Hepatocyte (in vitro differentiated cells): Measurements from ENCODE around the gene HOXD9. TPM values are rescaled to one million over a fixed set of nuclear protein-coding genes. Genes with fewer than 3 reads are reported as not detected.

ENCODE experiments used
- DNase-seq: peaks from one replicate; pipeline ENCODE4 v3.0.0-alpha.2; 2016; ENCODE audit warnings: low spot score
- H2AFZ ChIP-seq: fragments of 200-600 bp; sonication (generic); 2 replicates; pipeline ENCODE4 v1.6.0; 2016; ENCODE audit warnings: antibody characterized with exemption, mild to moderate bottlenecking
- H3K27ac ChIP-seq: fragments of 200-600 bp; sonication (generic); 2 replicates; pipeline ENCODE4 v1.5.1; 2016; ENCODE audit warnings: mild to moderate bottlenecking
- H3K27me3 ChIP-seq: fragments of 200-600 bp; sonication (generic); 2 replicates; pipeline ENCODE4 v1.6.1; 2016
- H3K36me3 ChIP-seq: fragments of 200-600 bp; sonication (generic); replicated peaks from 2 replicates; pipeline ENCODE4 v1.5.1; 2016; ENCODE audit warnings: low read depth; ENCODE audit not compliant: insufficient read depth
- H3K4me1 ChIP-seq: fragments of 200-600 bp; sonication (generic); 2 replicates; pipeline ENCODE4 v1.5.1; 2016; ENCODE audit warnings: mild to moderate bottlenecking, moderate library complexity; ENCODE audit not compliant: insufficient read depth
- H3K4me2 ChIP-seq: fragments of 200-600 bp; sonication (generic); 2 replicates; pipeline ENCODE4 v1.6.0; 2016
- H3K4me3 ChIP-seq: fragments of 200-600 bp; sonication (generic); 2 replicates; pipeline ENCODE4 v1.5.1; 2016; ENCODE audit warnings: mild to moderate bottlenecking
- H3K79me2 ChIP-seq: fragments of 200-600 bp; sonication (generic); 2 replicates; pipeline ENCODE4 v1.6.0; 2017; ENCODE audit warnings: mild to moderate bottlenecking
- H3K9me2 ChIP-seq: fragments of 200-600 bp; sonication (generic); replicated peaks from 2 replicates; pipeline ENCODE4 v1.6.0; 2017; ENCODE audit warnings: mild to moderate bottlenecking; ENCODE audit not compliant: insufficient read depth
- H3K9me3 ChIP-seq: fragments of 200-600 bp; sonication (generic); 2 replicates; pipeline ENCODE4 v1.5.1; 2016; ENCODE audit warnings: low read depth, mild to moderate bottlenecking
- H4K20me1 ChIP-seq: fragments of 200-600 bp; sonication (generic); 2 replicates; pipeline ENCODE4 v1.6.0; 2016; ENCODE audit warnings: mild to moderate bottlenecking; ENCODE audit not compliant: insufficient read depth, poor library complexity, severe bottlenecking
- CTCF ChIP-seq: fragments of 200-600 bp; sonication (generic); IDR thresholded peaks from 2 replicates; pipeline ENCODE4 v1.5.1; 2016; ENCODE audit warnings: antibody characterized with exemption, mild to moderate bottlenecking; ENCODE audit not compliant: poor library complexity
- EZH2 ChIP-seq: fragments of 200-600 bp; sonication (generic); IDR thresholded peaks from 2 replicates; pipeline ENCODE4 v1.6.1; 2016; ENCODE audit warnings: antibody characterized with exemption, mild to moderate bottlenecking, borderline replicate concordance
- EZH2phosphoT487 ChIP-seq: fragments of 200-600 bp; sonication (generic); IDR thresholded peaks from one replicate; pipeline ENCODE4 v1.6.1; 2018; ENCODE audit warnings: antibody characterized with exemption, mild to moderate bottlenecking, low read depth, moderate library complexity; ENCODE audit not compliant: unreplicated experiment, severe bottlenecking
- WGBS: methylation state at CpG from one replicate; pipeline ENCODE4 v1.1.6; 2016; ENCODE audit warnings: low lambda C conversion rate; ENCODE audit errors: missing lambda C conversion rate; 5-methylcytosine and 5-hydroxymethylcytosine counted together
- polyA plus RNA-seq: library from polyadenylated mRNA; unstranded; fragments of >200 nt; fragmentation: Nextera tagmentation; extraction: Ambion mirVana; gene quantifications from 2 replicates; pipeline ENCODE4 v1.2.1, GENCODE V29; 2016
- total RNA-seq: library from RNA; depleted of rRNA; stranded (reverse); fragments of >200 nt; gene quantifications from 2 replicates; pipeline ENCODE4 v1.2.3, GENCODE V29; 2014

The HOXD9 gene
- total and polyA plus RNA-seq, 2 experiments from 2014 or later = 2.9 to 4.7 TPM

GRCh38 chr2:176167398-176167797, 44.9 kb downstream of the HOXD9 start:
- H3K27me3 ChIP-seq = peaks cover 100% of the 10 kb centered on the region
- no peak overlapping the region for H3K4me2 ChIP-seq
- no peak overlapping the region for H3K4me3 ChIP-seq
- peaks cover 8% of the 10 kb centered on the region for H3K4me1 ChIP-seq
- no peaks in the 10 kb centered on the region for H4K20me1 ChIP-seq
- H3K9me2 ChIP-seq = no peaks in the 10 kb centered on the region
- no peak for DNase-seq
- no peaks in the 10 kb centered on the region for H3K9me3 ChIP-seq
- H3K79me2 ChIP-seq = no peaks in the 10 kb centered on the region
- H3K36me3 ChIP-seq = no peaks in the 10 kb centered on the region
- WGBS = 61% methylated on average over 1 of the region's 1 CpG
- no peak overlapping the region for H2AFZ ChIP-seq
- no peak overlapping the region for H3K27ac ChIP-seq
- TF ChIP-seq CTCF (no peak), EZH2phosphoT487 (no peak), EZH2 (no peak)

- no peak overlapping the region for H3K4me2 ChIP-seq
- H3K9me3 ChIP-seq = no peaks in the 10 kb centered on the region
- no peak overlapping the region for H2AFZ ChIP-seq
- no peaks in the 10 kb centered on the region for H3K36me3 ChIP-seq
- H3K4me3 ChIP-seq = no peak overlapping the region
- H3K27ac ChIP-seq = no peak overlapping the region
- no peak for DNase-seq
- H3K9me2 ChIP-seq = no peaks in the 10 kb centered on the region
- TF ChIP-seq CTCF (no peak), EZH2 (no peak), EZH2phosphoT487 (no peak)
- no peaks in the 10 kb centered on the region for H4K20me1 ChIP-seq
- peaks cover 100% of the 10 kb centered on the region for H3K27me3 ChIP-seq
- H3K4me1 ChIP-seq = peaks cover 7% of the 10 kb centered on the region
- 82% methylated on average over 4 of the region's 5 CpGs for WGBS
- no peaks in the 10 kb centered on the region for H3K79me2 ChIP-seq
Measured at GRCh38 chr2:176169181-176169580, 46.7 kb downstream of the HOXD9 start.

DNA sequence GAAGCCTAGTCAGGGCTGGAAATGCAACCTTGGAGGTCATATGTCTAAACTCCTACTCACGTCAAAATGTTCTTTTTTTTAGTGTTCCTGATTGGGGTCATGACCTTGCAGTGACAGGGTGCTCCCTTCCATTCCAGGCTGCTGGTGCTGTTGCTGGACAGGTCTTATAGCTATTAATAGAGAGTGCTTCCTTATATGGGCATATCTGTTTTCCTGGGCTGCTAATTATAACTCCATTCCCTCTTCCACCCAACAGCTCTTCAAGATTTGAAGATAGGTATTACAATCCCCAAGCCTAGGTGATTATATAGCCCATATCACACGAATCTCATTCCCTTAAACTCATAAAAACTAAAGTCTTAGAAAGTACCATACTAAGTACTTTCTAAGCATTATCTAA, 47.2 kb downstream of the HOXD9 start:
- H3K4me3 ChIP-seq = no peak overlapping the region
- H3K79me2 ChIP-seq = no peaks in the 10 kb centered on the region
- peaks cover 10% of the 10 kb centered on the region for H3K4me1 ChIP-seq
- TF ChIP-seq EZH2phosphoT487 (no peak), CTCF (no peak), EZH2 (no peak)
- DNase-seq = no peak
- no peaks in the 10 kb centered on the region for H4K20me1 ChIP-seq
- H3K27me3 ChIP-seq = peaks cover 100% of the 10 kb centered on the region
- no peak overlapping the region for H3K27ac ChIP-seq
- no peak overlapping the region for H2AFZ ChIP-seq
- H3K4me2 ChIP-seq = no peak overlapping the region
- WGBS = 68% methylated on average over 2 of the region's 2 CpGs
- H3K9me2 ChIP-seq = no peaks in the 10 kb centered on the region
- H3K36me3 ChIP-seq = no peaks in the 10 kb centered on the region
- H3K9me3 ChIP-seq = no peaks in the 10 kb centered on the region
